Measurements from ENCODE around the gene TMEM61. TPM values are rescaled to one million over a fixed set of nuclear protein-coding genes. Genes with fewer than 3 reads are reported as not detected.

TMEM61 gene
- total RNA-seq, 1 experiment from 2014 or later: 0.95 TPM

GRCh38 chr1:54989473-54989872 is 9.0 kb downstream of the TMEM61 start:
- Histone ChIP-seq H3K4me1 (ENCODE audit: insufficient read depth, low read length) (no peaks in the 10 kb centered on the region), H3K9me3 (ENCODE audit: low read length) (no peaks in the 10 kb centered on the region), H3K9me2 (replicated peaks; ENCODE audit: low read length) (no peaks in the 10 kb centered on the region), H3K79me2 (ENCODE audit: low read length) (no peaks in the 10 kb centered on the region), H3K4me2 (ENCODE audit: low read length) (no peak overlapping the region), H4K20me1 (ENCODE audit: low read length) (no peaks in the 10 kb centered on the region), H3F3A (ENCODE audit: low read length, unreplicated experiment) (no peaks in the 10 kb centered on the region), H2AFZ (ENCODE audit: low read length) (no peak overlapping the region), H3K9ac (ENCODE audit: low read length) (no peak overlapping the region), H3K27ac (ENCODE audit: low read length) (no peak overlapping the region), H3K36me3 (ENCODE audit: low read depth, low read length) (no peaks in the 10 kb centered on the region), H3K4me3 (ENCODE audit: low read length) (no peak overlapping the region), H3K27me3 (ENCODE audit: low read length) (no peaks in the 10 kb centered on the region)
- TF ChIP-seq EZH2 (IDR thresholded peaks at IDR 0.05; ENCODE audit: low read length, unreplicated experiment) (no peak), EZH2phosphoT487 (IDR thresholded peaks at IDR 0.05; ENCODE audit: borderline replicate concordance, low read length) (no peak), CTCF (conservative IDR thresholded peaks at IDR 0.05; ENCODE audit: low read depth, low read length) (no peak)
- intact Hi-C loops (cut with micrococcal nuclease): no loop called here
- ChIA-PET CTCF (interaction anchor here (0.8 kb wide), 1 partner anchor 44 kb away, joined by 3 read pairs; no protein-coding TSS in a partner anchor), POLR2A (ENCODE audit: unreplicated experiment) (no interaction called here)
- ATAC-seq (peak; percentile 38), DNase-seq (no peak)
- BruUV-seq (replicated peaks): no TSS peak

GRCh38 chr1:54989968-54990810 is 9.8 kb downstream of the TMEM61 start:
- TF ChIP-seq CTCF (conservative IDR thresholded peaks at IDR 0.05; ENCODE audit: low read depth, low read length) (no peak), EZH2 (IDR thresholded peaks at IDR 0.05; ENCODE audit: low read length, unreplicated experiment) (no peak), EZH2phosphoT487 (IDR thresholded peaks at IDR 0.05; ENCODE audit: borderline replicate concordance, low read length) (no peak)
- H3K4me3 ChIP-seq (ENCODE audit: low read length): no peak overlapping the region

GRCh38 chr1:54990916-54991315 is 10.5 kb downstream of the TMEM61 start:
- Histone ChIP-seq H3K9me2 (replicated peaks; ENCODE audit: low read length) (no peaks in the 10 kb centered on the region), H3F3A (ENCODE audit: low read length, unreplicated experiment) (no peaks in the 10 kb centered on the region), H2AFZ (ENCODE audit: low read length) (no peak overlapping the region), H3K79me2 (ENCODE audit: low read length) (no peaks in the 10 kb centered on the region), H3K9ac (ENCODE audit: low read length) (no peak overlapping the region), H3K4me2 (ENCODE audit: low read length) (no peak overlapping the region), H3K27ac (ENCODE audit: low read length) (no peak overlapping the region), H3K9me3 (ENCODE audit: low read length) (no peaks in the 10 kb centered on the region), H3K27me3 (ENCODE audit: low read length) (no peaks in the 10 kb centered on the region), H3K36me3 (ENCODE audit: low read depth, low read length) (no peaks in the 10 kb centered on the region), H4K20me1 (ENCODE audit: low read length) (no peaks in the 10 kb centered on the region), H3K4me1 (ENCODE audit: insufficient read depth, low read length) (no peaks in the 10 kb centered on the region), H3K4me3 (ENCODE audit: low read length) (no peak overlapping the region)
- no peak for ATAC-seq
- TF ChIP-seq CTCF (conservative IDR thresholded peaks at IDR 0.05; ENCODE audit: low read depth, low read length): no peak
- no peak for TF ChIP-seq EZH2phosphoT487 (IDR thresholded peaks at IDR 0.05; ENCODE audit: borderline replicate concordance, low read length)
- TF ChIP-seq EZH2 (IDR thresholded peaks at IDR 0.05; ENCODE audit: low read length, unreplicated experiment): no peak
- BruUV-seq (replicated peaks): no TSS peak
- intact Hi-C loops (cut with micrococcal nuclease): no loop called here
- DNase-seq: no peak
- ChIA-PET CTCF (interaction anchor here (1.0 kb wide), 1 partner anchor 40 kb away, joined by 3 read pairs; no protein-coding TSS in a partner anchor), POLR2A (ENCODE audit: unreplicated experiment) (no interaction called here)

More at GRCh38 chr1:54989968-54990810, 9.8 kb downstream of the TMEM61 start:
- H3K9me3 ChIP-seq (ENCODE audit: low read length): no peaks in the 10 kb centered on the region
- H3K27ac ChIP-seq (ENCODE audit: low read length): no peak overlapping the region
- H3K27me3 ChIP-seq (ENCODE audit: low read length): no peaks in the 10 kb centered on the region
- DNase-seq (no peak), ATAC-seq (no peak)
- H3K79me2 ChIP-seq (ENCODE audit: low read length): no peaks in the 10 kb centered on the region
- no peak overlapping the region for H3K4me2 ChIP-seq (ENCODE audit: low read length)
- H3K4me1 ChIP-seq (ENCODE audit: insufficient read depth, low read length): no peaks in the 10 kb centered on the region
- intact Hi-C loops (cut with micrococcal nuclease): no loop called here
- POLR2A ChIA-PET (ENCODE audit: unreplicated experiment): no interaction called here
- CTCF ChIA-PET: interaction anchor here (0.6 to 1.0 kb wide), 3 partner anchors 32 to 45 kb away, joined by 3 read pairs; no protein-coding TSS in a partner anchor
- no peak overlapping the region for H2AFZ ChIP-seq (ENCODE audit: low read length)
- no TSS peak for BruUV-seq (replicated peaks)
- no peaks in the 10 kb centered on the region for H3F3A ChIP-seq (ENCODE audit: low read length, unreplicated experiment)
- H3K9ac ChIP-seq (ENCODE audit: low read length): no peak overlapping the region
- no peaks in the 10 kb centered on the region for H3K9me2 ChIP-seq (replicated peaks; ENCODE audit: low read length)
- no peaks in the 10 kb centered on the region for H3K36me3 ChIP-seq (ENCODE audit: low read depth, low read length)
- H4K20me1 ChIP-seq (ENCODE audit: low read length): no peaks in the 10 kb centered on the region

Measured in PC-3 (cell line).